Activated gamma-delta T cell treated with Interleukin-2 at 50 U/mL for 16 hours (primary cell): ENCODE data around the gene ELMO1.

Source experiments
- DNase-seq: peaks from one replicate; pipeline ENCODE4 v3.0.0-alpha.2; 2020

The ELMO1 gene

DNA sequence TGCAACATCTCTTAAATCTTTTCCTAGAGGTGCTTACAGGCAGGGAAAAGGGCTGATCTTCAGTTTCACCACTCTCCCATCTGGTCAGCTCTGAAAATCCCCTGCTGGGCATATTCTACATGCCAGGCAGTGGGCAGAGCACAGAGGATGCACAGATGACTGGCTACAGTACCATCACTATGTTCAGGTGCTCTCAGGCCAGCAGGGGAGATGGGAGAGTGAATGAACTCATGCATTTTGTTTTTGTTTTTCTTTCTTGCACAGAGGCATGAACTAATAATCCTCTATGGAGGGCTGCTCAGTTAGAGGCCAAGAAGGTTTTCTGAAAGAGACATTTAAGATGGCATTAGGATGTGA lies 19.3 kb downstream of the ELMO1 start:
- no peak for DNase-seq

DNA sequence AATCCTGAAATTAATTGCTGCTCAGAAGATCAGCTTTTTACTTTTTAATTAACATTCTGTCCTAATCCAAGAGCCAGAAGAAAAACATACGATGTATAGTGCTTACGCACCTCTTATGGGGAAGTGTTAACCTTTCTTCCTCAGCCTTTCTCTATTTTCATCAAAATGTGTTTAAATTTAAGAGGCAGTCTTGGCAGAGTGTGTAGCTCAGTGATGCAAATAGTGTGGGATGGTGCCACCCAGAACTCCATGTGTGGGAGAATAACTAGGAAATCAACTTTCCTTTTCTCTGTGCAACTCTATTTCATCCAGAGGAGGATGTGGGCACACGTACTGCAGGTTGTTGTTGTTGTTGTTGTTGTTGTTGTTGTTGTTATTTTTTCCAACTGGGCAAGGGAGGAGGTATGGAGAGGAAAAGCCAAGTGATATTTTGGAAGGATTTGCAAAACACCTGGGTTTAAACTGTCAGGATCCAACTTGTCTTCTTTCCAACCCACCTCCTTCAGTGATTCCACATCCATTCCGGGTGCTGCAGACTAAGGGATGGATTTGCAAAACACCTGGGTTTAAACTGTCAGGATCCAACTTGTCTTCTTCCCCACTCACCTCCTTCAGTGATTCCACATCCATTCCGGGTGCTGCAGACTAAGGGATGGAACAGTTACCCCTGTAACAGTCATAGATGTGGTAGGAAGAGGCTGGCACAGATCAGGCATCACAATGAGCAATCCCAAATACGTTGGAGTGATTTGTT lies 19.8 kb downstream of the ELMO1 start:
- no peak for DNase-seq

DNA sequence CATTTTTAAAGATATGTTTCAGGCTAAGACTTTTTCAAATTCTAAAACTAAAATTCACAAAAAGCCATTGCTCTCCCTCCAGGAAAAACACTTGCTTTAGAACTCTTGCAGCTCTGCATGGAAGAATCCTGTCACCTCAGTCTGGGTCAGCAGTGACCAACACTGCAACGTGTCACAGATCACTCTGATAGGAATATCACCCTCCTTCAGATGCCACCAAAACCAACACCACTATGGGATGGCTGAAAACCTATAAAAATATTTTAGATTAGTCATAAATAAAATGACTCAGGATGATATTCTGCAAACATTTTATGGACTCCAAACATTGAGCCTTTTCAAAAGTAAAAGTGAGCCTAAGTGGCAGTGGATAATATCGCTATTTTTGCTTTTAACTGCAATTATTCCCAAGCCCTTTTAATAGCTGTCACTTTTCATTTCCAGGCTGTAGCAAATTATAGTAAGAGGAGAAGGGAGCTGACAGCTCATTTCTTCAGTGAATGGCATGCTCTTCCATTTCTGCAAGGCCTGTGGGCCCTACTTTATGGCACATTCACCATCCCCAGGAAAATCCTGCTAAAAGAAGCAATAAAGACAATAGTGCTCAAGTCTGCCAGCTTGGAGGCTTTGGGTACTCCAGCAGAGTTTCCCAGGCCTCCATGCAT lies 21.3 kb downstream of the ELMO1 start:
- no peak for DNase-seq

DNA sequence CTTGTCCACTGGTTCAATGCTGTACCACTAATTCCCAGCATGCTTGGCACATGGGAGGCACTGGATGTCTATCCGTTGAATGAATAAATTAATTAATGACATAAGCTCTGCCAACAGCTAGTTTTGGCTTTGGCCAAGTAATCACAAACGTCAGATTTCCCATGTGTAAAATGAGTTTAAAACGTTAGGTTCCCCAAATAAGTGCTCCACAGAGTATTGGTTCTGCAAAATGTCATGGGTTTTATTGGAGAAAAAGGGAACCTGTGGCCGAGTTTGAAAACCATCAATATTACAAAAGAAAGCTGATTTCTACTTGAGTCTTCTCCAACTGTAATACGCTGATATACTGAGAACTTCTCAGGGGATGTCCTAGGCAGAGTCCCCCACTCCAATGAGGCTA lies 23.2 kb downstream of the ELMO1 start:
- DNase-seq: no peak

DNA sequence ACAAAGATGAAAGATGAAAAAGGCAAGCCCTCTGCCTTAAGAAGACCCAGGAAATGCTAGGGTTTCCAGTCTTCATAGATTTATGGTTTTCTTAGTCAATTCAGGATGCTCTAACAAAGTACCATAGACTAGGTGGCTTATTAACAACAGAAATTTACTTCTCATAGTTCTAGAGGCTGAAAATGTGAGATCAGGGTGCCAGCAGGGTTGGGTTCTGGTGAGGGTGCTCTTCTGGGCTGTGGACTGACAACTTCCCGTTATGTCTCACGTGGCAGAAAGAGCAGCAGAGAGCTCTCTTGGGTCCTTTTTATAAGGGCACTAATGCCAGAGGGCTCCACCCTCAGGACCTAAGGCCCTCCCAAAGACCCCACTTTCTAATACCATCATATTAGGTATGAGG lies 23.7 kb downstream of the ELMO1 start:
- DNase-seq: no peak

DNA sequence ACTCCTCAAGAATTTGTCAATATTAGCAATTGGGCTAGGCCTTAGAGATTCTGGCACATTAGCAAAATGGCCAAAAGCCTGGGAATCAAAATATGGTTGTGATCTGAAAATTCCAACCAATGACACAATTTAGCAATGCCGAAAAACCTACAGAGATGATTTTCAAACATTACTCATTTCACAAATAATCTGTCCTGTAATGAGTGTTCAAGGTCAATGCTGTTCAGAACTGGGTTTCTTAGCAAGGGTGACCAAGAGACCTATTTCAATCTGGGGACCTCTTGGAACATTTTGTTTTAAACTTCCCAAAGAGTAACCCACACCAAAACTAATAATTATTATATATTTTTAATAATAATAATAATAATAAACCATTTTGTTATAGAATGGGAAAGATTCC lies 24.1 kb downstream of the ELMO1 start:
- DNase-seq: no peak

DNA sequence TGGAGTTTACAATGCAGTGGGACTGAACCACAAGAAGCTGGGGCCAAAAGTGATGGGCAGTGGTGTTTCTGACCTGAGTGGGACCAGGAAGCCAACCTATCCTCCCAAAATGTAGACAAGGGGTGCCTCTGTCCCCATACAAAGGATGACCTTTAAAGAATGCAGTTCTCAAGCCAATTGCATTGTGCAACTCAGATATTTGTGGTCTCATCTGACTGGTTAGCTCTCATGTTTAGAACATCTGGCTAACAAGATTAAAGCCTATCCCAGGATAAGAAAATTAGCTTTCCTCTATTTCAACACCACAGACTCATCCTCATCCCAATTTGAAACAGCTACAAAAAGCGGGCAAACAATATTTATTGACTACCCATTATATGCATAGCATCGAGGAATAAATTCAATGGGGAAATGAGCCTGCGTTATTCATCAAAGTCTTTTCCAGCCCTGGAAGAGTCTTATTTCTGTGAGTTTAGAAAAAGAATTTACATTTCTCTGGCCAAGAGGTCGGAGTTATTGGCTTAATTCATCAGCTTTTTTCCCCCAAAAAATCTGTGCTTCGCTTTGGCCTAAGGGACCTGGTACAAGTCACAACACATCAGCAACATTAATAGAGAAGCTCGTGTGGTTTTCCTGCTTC lies 26.7 kb downstream of the ELMO1 start:
- no peak for DNase-seq

DNA sequence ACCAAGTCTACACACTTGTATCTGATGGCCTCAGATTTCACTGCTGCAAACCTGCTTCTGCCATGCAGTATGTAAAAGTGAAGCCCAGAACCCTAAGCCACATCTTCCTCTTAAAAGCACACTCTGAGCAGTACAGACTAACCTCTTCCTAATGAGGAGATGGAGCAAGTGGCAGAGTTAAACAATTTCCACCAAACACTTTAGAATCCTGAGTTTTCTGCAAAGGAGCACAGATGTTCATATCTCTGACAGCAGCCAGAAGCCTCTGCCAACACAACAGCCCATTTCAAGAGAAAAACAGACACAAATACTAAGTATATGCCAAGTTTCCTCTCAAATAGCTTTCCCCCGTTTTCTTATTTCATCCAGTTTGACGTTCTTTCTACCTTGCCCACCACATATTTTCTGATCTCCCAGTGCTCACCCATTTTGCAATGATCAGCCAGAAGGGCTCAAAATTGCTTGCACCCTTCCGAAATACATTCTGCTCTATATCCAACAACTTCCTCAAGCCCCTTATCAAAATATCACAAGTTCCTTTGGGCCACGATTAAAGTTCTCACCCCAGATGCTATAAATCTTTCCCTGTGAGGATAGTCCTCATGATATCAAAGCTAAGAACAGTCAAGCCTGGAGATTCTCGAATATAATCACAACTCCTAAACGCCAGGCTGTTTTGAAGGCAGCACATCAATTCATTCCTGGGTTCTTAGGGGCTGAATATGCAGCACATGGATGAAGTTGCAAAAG lies 27.5 kb downstream of the ELMO1 start:
- no peak for DNase-seq

DNA sequence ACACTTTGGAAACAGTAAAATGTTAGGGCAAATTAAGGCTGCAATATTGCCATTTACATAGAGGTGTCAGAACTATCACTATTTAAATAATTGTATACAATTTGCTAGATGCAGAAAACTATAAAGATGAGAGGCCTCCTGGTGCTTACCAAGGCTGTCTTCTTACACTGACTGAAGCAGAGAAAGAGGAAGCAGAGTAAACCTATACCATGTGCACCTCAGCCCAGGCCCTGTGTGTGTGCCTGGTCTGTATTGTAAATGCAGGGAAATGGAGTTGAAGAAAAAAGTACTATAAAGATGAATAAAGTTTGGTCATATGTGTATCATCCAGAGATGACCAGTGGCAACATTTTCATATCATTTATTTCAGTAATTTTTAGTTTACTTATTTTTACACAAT lies 29.2 kb downstream of the ELMO1 start:
- no peak for DNase-seq

DNA sequence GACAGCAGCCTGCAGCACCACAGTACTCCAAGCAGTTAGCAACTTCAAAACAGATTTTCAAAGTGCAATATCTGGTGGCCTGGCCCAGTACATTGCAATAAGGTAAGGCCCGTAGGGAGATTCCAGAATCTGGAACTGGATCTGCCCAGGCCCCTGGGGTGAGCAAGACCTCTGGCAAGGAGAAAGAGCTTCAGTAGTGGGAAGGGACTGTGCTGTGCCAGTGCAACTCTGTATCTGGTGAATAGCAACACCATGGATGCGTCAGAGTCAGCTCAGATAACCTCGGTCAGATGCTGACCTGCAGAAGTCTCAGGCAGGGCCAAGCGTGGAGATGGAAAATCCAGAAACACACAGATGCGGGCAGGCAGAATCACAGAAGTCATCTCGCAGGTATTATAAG lies 30.3 kb downstream of the ELMO1 start:
- DNase-seq: no peak

DNA sequence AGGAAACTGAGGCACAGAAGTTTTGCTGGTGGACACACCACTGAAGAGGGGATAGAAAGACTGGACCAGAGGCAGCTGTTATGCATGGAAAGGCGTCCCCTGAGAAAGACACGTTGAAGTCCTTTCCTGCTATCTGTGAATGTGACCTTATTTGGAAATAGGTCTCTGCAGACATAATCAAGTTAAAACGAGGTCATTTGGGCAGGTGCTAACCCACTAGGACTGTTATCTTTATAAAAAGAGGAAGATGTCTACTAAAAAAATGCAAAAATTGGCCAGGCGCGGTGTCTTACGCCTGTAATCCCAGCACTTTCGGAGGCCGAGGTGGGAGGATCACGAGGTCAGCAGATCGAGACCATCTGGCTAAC lies 31.6 kb downstream of the ELMO1 start:
- no peak for DNase-seq

DNA sequence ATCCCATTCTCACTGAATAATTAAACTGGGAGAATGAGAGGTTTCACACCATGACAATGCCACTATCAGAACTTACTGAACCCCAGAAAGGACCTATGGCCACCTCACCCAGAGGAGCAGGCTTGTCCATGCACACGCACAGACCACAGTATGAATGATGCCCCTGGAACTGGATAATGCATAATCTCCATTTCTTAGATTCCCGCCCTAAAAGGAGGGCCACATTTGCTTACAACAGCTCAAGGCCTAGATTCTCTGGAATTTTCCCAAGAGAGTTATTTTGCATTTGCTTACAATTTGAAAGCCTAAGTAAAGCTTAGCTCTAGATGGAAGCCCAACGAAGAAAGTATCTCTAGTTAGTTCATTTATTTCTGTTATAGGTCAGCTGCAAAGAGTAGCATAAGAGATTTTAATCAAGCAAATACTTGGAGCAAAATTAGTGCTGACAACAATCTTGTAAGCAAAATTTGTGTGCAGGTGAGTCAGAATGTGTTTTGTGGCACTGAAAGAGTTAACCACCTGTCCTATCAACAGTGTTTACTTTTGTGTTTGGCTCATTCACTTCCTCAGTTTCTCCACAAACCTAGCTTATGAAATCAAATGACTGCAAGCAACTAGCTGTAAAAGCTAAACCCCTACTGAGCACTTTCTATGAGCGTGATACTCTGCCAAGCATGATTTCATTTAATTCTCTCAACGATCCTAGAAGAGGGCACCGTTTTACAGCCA lies 32.1 kb downstream of the ELMO1 start:
- DNase-seq: no peak

DNA sequence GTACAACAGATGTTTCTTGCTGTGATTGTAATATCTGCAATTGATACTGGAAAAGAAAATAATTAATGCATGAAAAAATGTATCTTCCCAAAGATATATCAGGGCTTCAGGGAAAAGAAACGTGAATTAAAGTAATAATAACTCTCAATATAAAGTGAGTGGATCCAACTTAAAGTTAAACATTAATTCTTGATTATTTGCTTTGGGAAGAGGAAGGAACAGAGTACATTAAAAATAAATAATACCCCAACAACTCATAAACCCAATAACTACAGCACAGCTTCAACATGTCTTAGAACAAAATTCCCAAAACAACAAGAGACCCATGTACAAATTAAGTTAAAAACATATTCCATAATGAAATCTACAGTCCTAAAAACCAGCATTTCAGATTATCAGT lies 33.0 kb downstream of the ELMO1 start:
- no peak for DNase-seq

DNA sequence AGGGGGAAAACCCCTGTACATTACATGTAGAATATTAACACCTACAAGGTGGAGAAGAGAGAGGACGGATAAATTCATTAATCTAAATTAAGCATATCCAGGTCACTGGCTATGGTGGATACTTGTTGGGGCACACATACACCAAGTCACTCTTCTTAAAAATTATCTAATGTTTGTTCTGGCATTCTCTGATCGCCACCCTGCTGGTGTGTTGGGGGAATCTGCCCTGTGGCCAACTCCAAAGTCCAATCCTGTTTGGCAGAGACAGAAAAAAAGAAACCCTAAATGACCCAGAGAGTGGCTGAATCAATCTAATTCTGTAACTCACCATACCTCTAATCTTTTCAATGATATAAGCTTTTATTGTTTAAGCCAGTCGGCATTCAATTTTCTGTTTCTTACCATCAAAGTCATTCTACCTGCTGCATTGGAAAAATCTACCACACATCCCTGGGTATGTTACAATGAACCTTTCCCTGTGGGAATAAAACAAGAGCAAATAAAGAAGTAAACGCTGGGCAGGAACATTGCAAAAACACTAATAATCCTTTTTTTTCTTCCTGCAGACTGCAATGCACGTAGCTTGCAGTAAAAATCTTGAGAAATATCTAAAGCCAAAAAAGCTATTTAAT lies 34.2 kb downstream of the ELMO1 start:
- no peak for DNase-seq

DNA sequence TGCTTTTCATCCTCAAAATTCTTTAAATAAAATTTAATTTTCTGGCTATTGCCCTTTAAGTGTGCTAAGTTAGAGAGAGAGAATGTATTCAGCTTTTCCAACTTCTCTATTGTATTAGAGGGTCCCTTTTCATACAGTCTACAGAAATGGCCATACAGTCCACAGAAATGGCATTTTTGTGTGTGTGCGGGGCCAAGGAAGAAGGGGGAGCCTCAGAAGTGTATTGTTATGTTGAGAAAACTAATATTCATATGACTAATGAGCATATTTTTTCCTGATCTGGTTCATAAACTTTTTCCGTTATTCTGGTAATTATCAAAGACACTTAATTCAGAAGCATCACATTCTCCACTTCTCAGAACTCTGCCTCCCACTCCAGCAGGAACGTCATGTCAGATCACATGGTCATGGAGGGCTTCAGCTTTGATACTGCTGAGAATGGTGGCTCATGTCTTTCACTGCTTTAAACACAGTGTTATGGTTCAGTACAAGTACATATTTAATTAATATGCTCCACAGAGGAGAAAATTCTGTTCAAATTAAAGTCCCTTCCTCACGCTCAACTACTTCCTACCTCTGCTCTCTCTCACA lies 37.1 kb downstream of the ELMO1 start:
- DNase-seq: no peak

DNA sequence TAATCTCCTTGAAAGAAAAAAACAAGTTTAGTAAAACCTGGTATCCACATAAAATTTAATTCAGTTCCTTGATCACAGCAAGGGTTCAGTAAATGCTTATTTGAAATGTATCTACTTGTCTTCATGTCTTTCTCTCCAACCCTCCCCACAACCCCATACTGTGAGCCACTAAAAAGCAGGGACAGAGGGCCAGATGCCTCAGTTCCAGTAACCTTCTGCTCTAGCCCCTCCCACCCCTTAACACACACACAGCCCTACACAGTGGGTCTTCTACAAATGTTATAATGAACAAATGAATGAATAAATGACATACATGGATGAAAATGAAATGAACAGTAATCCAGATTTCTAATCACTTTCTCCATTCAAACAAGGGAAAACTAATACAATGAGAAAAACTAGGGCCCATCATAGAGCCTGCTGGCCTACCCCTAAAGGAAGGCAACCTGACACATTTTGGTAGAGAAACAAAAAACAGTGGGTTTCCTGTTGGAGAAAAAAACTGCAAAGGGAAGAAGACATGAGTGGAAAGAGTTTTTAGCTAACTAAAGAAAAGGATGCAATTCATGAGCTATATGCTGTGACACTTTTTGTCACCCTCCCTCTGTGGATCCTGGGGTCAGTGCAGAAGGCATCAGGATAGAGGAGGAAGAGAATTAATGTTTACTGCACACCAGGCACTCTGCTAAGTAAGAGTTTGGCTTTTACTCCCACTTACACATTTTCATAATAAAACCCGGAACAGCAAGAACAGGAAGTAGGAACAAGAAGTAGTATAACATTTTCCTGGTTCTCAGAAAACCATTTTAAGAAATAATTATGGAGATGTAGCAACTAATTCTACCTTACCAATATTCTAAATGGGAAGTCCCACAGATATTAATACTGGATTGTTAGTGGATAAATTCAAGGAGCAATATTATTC lies 38.1 kb downstream of the ELMO1 start:
- no peak for DNase-seq

DNA sequence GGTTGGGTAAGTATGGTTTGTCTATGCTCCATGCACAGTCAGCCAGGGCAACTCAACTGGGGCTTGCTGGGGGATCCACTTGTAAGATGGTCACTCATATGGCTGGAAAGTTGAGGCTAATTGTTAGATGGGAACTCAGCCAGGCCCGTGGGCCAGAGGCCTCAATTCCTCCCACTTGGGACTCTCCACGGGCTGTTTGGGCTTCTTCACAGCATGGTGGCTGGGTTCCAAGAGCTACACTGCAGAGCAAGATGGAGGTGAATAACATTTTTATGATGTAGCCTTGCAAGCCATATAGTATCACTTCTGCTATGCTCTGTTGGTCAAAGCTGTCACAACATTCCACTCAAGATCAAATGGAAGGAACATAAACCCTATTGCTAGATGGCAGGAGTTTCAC lies 39.2 kb downstream of the ELMO1 start:
- DNase-seq: no peak

DNA sequence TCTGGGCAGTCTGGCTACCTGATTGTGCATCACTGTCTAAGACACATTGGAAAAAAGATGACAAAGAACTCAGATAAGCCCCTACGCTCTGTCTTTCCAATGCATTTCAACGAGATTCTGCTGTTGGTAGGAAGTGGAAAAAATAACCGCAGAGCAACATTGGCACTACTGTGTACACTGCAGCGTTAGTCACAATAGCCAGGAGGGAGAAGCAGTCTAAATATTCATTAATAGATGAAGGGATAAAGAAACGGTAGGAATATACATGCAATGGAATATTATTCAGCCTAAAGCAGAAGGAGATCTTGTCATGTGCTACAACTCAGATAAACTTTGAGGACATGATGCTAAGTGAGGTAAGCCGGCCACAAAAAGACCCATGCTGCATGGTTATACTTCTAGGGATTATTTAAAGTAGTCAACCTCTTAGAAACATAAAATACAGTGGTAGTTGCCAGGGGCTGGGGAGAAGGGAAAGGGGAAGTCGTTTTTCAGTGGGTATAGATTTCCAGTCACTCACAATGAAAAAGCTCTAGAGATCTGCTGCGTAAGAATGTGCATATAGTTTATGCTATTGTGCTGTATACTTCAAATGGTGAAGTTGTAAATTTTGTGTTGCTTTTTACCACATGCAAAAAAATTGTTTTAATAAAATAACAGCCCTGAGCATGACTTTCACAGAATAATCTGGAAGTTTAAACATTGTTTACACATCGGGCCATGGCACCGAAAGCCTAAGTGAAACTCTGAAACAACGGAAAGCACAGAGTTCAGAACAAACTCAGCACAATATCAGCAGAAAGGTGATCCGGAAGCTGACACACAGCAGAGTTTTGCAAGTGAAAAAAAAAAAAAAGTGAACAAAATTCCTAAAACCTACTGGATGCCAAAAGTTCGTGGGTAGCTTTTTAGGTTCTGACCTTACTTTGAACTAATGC lies 40.1 kb downstream of the ELMO1 start:
- DNase-seq: no peak

DNA sequence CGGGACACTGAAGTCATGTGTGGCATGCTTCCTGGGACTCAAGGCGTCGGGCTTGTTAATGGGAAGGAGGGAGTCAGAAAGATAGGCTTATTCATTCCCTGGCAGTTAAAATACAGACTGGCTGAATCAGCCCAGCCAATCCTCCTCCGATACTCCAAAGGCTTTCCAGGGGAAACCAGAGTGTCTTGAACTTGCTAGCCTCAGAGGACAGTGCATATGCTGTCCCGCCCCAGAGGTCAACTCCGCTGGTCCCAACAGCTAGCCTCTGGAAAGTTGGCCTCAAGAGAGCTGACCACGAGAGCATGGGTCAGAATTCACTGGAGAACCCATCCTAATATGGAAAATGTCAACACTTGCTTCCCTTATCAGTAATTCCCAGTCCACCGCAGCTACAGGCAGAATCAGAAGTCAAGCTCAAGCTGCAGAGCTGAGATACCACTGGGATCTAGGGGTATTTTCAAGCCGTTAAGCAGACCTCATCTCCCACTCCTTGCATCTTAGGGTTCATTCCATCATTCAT lies 43.0 kb downstream of the ELMO1 start:
- no peak for DNase-seq

DNA sequence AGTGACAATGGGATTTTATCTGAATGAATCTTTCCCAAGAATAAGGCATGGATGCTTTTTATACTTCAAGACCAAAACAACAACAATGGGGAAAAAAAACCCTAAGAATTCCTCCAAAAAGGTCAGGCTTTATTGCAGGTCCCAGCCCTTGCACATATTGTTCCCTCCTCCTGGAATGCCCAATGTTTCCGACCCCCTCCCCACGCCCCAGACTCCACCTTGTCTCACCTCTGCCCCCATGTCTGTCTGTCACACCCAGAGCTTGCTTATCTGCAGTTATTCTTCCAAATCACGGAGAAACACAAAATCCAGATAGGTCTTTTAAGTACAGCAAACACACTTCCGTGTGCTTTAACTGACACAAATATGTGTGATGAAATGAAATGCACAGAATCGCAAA lies 43.5 kb downstream of the ELMO1 start:
- DNase-seq: no peak
